Large intestine (tissue), 3 donors: ENCODE measurements around the gene ZBTB24. TPM values are rescaled to one million over a fixed set of nuclear protein-coding genes. Genes with fewer than 3 reads are reported as not detected.

Experiments used
- DNase-seq, 2 donors: peaks; one replicate each; pipeline versions ENCODE4 v3.0.0 to v3.0.0-alpha.2; 2013
- H3K27ac ChIP-seq: one replicate; pipeline ENCODE4 v1.5.1; 2013; ENCODE audit warnings: low read length
- H3K27me3 ChIP-seq: 2 replicates; pipeline ENCODE4 v1.6.1; 2013; ENCODE audit warnings: low read length; ENCODE audit not compliant: control insufficient read depth, insufficient read depth
- H3K36me3 ChIP-seq: 2 replicates; pipeline ENCODE4 v1.6.1; 2013; ENCODE audit warnings: low read length; ENCODE audit not compliant: control insufficient read depth, insufficient read depth
- H3K4me1 ChIP-seq: one replicate; pipeline ENCODE4 v1.6.1; 2013; ENCODE audit warnings: low read length; ENCODE audit not compliant: control insufficient read depth, insufficient read depth
- H3K4me3 ChIP-seq: one replicate; pipeline ENCODE4 v1.5.1; 2013; ENCODE audit warnings: low read length
- H3K9me3 ChIP-seq: one replicate; pipeline ENCODE4 v1.6.1; 2013; ENCODE audit warnings: mild to moderate bottlenecking, low read depth, low read length, moderate library complexity; ENCODE audit not compliant: control insufficient read depth
- WGBS: methylation state at CpG from one replicate; pipeline ENCODE4 v1.1.5; 2013; ENCODE audit warnings: low lambda C conversion rate; ENCODE audit not compliant: insufficient coverage; 5-methylcytosine and 5-hydroxymethylcytosine counted together
- polyA plus RNA-seq: library from polyadenylated mRNA; unstranded; fragments of 120-200 nt; gene quantifications from one replicate; pipeline ENCODE4 v1.2.1, GENCODE V29; 2013

ZBTB24 gene
- polyA plus RNA-seq, 1 donor, result 10.7 TPM

DNA sequence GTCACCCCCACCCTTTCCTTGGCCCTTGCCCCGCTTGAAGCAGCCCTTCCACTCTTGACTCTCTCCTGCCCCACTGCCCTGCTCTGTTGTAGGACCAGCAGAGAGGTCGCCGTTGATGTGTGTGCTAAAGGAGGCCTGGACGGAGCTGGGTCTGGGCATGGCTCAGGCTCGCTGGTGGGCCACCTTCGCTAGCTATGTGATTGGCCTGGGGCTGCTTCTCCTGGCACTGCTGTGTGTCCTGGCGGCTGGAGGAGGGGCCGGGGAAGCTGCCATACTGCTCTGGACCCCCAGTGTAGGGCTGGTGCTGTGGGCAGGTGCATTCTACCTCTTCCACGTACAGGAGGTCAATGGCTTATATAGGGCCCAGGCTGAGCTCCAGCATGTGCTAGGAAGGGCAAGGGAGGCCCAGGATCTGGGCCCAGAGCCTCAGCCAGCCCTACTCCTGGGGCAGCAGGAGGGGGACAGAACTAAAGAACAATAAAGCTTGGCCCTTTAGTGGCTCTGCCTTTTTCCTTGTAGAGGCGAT lies 39.5 kb downstream of the ZBTB24 start:
- peaks cover 59% of the 10 kb centered on the region for H3K36me3 ChIP-seq
- no peaks in the 10 kb centered on the region for H3K9me3 ChIP-seq

DNA sequence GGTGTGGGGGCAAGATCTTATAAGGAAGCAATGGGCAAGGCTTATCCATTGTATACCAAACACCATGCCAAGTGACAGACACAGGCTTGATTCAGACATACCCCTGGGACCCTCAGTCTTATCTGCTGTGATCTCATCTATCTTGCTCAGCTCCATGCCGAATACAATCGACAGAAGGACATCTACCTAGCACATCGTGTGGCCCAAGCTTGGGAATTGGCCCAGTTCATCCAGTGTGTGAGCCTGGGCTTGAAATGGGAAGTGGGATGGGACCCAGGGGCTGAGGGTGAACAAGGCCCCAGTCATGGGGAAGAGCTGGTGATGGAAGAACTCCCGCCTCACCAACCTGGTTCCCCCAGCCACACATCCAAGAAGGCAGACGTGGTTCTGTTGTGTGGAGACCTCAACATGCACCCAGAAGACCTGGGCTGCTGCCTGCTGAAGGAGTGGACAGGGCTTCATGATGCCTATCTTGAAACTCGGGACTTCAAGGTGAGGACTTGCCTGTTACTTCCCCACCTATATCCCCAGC lies 40.6 kb downstream of the ZBTB24 start:
- WGBS, result no CpG with 5 or more reads among the region's 6 CpGs
- no peak for DNase-seq
- peaks cover 50% of the 10 kb centered on the region for H3K36me3 ChIP-seq

More for the DNA sequence above, 39.5 kb downstream of the ZBTB24 start:
- H3K27me3 ChIP-seq, result no peaks in the 10 kb centered on the region
- DNase-seq, result no peak
- no peak overlapping the region for H3K27ac ChIP-seq
- no peak overlapping the region for H3K4me3 ChIP-seq
- WGBS, result no CpG with 5 or more reads among the region's 10 CpGs
- peaks cover 7% of the 10 kb centered on the region for H3K4me1 ChIP-seq

DNA sequence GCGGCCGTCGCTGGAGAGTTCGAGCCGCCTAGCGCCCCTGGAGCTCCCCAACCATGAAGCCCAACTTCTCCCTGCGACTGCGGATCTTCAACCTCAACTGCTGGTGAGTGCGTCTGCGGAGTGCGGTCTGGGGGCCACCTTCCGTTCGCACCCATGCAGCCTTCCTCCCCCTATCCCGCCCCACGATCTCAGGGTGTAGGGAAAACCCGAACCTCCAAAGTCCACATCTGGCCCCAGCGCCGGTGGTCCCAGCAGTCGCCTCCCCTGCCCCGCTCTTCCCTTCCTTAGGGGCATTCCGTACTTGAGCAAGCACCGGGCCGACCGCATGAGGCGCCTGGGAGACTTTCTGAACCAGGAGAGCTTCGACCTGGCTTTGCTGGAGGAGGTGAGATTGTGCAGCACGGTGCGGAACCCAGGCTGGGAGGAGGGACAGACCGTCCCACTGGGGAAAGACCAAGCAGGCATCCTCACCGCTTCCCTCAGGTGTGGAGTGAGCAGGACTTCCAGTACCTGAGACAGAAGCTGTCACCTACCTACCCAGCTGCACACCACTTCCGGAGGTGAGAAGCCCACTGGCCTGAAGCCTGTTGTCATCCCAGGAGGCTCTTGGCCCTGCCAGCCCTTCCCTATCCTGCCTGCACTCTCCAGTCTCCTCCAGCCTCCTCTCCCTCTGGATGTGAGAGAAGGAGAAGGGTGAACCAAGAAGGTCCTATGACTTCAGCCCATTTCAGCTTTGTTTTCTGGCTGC lies 41.8 kb downstream of the ZBTB24 start:
- peak overlapping the region; percentile 69 for H3K27ac ChIP-seq
- DNase-seq, result peak in 1 of 2 donors; percentile 79
- H3K27me3 ChIP-seq, result no peaks in the 10 kb centered on the region
- H3K36me3 ChIP-seq, result peaks cover 39% of the 10 kb centered on the region
- peaks cover 7% of the 10 kb centered on the region for H3K4me1 ChIP-seq
- no CpG with 5 or more reads among the region's 31 CpGs for WGBS
- peak overlapping the region; percentile 70 for H3K4me3 ChIP-seq
- no peaks in the 10 kb centered on the region for H3K9me3 ChIP-seq

More for the DNA sequence above, 40.6 kb downstream of the ZBTB24 start:
- Histone ChIP-seq H3K27ac (no peak overlapping the region), H3K4me1 (peaks cover 7% of the 10 kb centered on the region), H3K9me3 (no peaks in the 10 kb centered on the region), H3K27me3 (no peaks in the 10 kb centered on the region), H3K4me3 (no peak overlapping the region)

DNA sequence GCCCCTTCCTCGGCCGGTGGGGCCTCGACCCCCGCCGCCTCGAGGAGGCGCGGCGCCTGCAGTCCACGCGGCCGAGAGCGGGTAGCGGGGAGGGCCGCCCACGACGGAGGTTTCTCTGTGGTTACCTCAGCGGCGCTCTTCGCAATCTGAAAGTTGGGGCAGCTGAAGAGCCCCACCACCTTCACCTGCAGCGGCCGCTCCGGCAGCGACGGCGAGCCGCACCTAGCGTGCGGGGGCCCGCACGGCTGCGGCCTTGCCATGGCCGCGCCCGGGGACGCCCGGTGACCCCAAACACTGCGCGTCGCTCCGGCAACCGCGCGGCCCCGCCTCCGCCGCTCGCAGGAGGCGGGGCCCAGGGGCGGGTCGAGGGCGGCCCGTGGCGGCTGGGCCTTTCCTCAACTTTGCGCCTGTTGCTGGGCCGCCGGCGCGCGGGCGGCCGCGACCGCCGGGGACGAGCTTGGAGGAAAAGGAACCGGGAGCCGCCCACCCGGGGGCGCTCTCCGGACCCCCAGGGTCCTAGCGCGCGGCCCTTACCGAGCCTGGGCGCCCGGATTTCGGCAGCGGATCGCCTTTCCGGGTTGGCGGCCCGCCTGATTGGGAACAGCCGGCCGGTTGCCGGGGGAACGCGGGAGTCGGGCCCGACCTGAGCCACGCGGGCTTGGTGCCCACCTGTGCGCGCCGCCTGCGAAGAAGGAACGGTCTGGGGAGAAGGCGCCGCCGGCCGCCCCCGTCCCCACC lies 42.5 kb downstream of the ZBTB24 start, which contains the start of the genes PPIL6 and SMPD2:
Gene PPIL6, minus strand, starts transcription at position 298 of the 738 bp plus-strand sequence. Its CDS starts 38 bp downstream, at position 260.
Gene SMPD2, plus strand, starts transcription at position 394 of the 738 bp plus-strand sequence. CDS start 398 bp downstream, outside the sequence.
- peak within 1 kb of the TSS; percentile 70 for H3K4me3 ChIP-seq
- no peaks in the 10 kb centered on the region for H3K27me3 ChIP-seq

DNA sequence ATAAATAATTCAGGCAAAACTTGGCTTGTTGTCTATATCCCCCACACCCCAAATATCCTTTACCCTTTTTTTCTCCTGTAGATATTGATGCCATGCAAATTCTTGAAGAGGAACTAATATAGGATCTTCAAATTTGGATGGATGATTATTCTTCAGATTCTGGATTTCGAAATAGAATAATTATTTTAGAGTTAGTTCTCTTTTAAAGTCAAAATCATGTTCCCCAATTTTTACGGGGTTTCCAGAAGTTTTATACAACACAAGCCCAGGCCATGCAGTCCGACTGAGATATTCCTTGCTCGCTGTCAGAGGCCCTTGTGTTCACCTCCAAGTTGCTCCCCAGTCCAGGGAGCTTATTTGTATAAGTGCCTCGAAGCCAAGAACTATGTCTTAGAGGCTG lies 47.0 kb downstream of the ZBTB24 start:
- H3K27me3 ChIP-seq, result no peaks in the 10 kb centered on the region
- no peak for DNase-seq
- H3K4me1 ChIP-seq, result no peaks in the 10 kb centered on the region
- H3K27ac ChIP-seq, result no peak overlapping the region
- H3K9me3 ChIP-seq, result no peaks in the 10 kb centered on the region
- H3K4me3 ChIP-seq, result no peak overlapping the region
- no CpG with 5 or more reads among the region's 5 CpGs for WGBS
- H3K36me3 ChIP-seq, result no peaks in the 10 kb centered on the region

More for the DNA sequence above, 42.5 kb downstream of the ZBTB24 start, which contains the start of the genes PPIL6 and SMPD2:
- H3K36me3 ChIP-seq, result peaks cover 31% of the 10 kb centered on the region
- peaks cover 7% of the 10 kb centered on the region for H3K4me1 ChIP-seq
- WGBS, result no CpG with 5 or more reads among the region's 102 CpGs
- DNase-seq, result peak; percentile 91 to 95
- H3K9me3 ChIP-seq, result no peaks in the 10 kb centered on the region
- peak within 1 kb of the TSS; percentile 69 for H3K27ac ChIP-seq

DNA sequence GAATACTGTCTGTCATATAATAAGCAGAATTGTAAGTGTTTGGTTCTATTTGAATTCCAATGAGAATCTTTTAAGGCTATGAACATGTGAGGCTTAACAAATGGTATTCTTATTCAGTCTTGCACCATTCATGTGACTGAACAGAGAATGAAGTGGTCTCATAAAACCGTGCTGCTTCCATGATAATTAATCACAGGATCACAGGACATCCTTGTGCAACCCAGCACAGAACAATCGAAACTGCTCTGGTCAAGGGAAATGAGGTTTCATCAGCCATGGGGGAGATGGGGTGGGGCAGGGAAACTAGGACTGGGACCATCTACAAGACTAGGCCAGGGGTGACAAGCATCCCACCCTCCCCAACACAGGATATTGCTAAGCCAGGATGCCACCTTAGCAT lies 48.6 kb downstream of the ZBTB24 start:
- H3K36me3 ChIP-seq, result no peaks in the 10 kb centered on the region
- no peak overlapping the region for H3K4me3 ChIP-seq
- H3K4me1 ChIP-seq, result no peaks in the 10 kb centered on the region
- no peaks in the 10 kb centered on the region for H3K27me3 ChIP-seq
- H3K9me3 ChIP-seq, result no peaks in the 10 kb centered on the region
- DNase-seq, result peak in 1 of 2 donors; percentile 54
- H3K27ac ChIP-seq, result peak overlapping the region; percentile 28
- no CpG with 5 or more reads among the region's 2 CpGs for WGBS

DNA sequence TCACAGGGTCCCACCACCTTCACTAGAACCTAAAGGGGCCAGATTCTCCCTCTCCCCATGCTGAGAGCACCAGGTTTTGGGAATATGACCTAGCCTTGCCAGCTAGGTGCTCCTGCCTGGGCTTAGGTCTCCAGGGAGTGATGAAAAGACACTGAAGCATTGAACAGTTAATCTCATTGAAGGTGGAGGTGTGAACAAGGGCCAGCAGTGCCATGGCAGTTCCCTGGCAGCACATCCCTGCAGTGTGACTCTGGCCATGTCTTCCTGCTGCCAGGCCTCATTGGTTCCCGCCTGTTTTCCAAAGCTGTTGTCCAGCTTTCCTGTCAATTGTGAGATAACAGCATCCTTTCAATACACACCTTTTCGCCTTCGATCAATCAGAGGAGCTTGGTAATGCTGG lies 53.5 kb downstream of the ZBTB24 start:
- Histone ChIP-seq H3K4me3 (no peak overlapping the region), H3K27me3 (no peaks in the 10 kb centered on the region), H3K27ac (no peak overlapping the region), H3K36me3 (no peaks in the 10 kb centered on the region), H3K4me1 (no peaks in the 10 kb centered on the region), H3K9me3 (no peaks in the 10 kb centered on the region)
- no CpG with 5 or more reads among the region's 3 CpGs for WGBS
- DNase-seq, result no peak

DNA sequence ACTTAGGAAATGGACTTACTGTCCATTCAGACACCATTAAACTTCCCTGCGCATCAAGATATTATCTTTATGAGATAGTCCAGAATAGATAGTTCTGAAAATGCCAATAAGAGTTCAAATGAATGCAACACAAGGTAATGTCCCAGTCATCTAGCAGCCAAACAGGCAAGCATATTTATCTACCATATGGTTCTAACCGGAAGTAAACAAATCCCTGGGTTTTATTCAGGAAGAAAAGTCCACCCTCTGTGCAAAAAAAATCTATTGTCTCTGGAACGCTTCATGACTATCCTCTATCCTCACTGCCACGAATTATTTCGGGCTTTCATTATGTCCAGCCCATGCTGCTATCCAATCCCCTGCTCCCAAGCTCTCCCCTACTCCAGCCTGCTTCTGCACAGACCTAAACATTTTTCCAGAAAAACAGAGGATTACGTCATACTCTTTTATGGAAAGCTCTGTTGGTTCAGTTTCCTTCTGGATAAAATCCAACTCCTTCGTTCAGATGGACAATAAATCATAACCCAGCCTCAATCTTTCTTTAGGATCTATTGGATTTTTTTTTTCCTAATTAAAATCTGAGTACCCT lies 54.0 kb downstream of the ZBTB24 start:
- DNase-seq, result no peak
- no peaks in the 10 kb centered on the region for H3K36me3 ChIP-seq
- 77% methylated on average over 3 of the region's 7 CpGs for WGBS
- no peaks in the 10 kb centered on the region for H3K4me1 ChIP-seq
- no peak overlapping the region for H3K27ac ChIP-seq
- H3K27me3 ChIP-seq, result no peaks in the 10 kb centered on the region
- no peak overlapping the region for H3K4me3 ChIP-seq
- no peaks in the 10 kb centered on the region for H3K9me3 ChIP-seq

DNA sequence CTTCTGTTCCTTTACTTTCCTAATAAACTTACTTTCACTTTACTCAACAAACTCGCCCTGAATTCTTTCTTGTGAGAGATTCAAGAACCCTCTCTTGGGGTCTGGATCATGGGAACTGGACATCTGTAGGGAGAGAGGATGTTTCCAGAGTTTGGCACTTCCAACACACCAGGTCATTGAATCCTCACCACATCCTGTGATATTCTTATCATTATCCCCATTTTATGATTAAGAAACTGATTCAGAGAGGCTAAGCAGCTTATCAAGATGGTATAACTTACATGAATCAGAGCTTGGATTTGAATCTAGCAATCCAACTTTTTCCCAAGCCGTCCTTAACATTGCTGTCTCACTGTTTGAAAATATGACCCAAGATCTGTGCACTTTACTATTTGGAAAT lies 58.1 kb downstream of the ZBTB24 start:
- no CpG with 5 or more reads among the region's 2 CpGs for whole genome bisulfite sequencing
- Histone ChIP-seq H3K4me1 (no peaks in the 10 kb centered on the region), H3K4me3 (no peak overlapping the region), H3K36me3 (no peaks in the 10 kb centered on the region), H3K27ac (no peak overlapping the region), H3K9me3 (no peaks in the 10 kb centered on the region), H3K27me3 (no peaks in the 10 kb centered on the region)
- no peak for DNase-seq

DNA sequence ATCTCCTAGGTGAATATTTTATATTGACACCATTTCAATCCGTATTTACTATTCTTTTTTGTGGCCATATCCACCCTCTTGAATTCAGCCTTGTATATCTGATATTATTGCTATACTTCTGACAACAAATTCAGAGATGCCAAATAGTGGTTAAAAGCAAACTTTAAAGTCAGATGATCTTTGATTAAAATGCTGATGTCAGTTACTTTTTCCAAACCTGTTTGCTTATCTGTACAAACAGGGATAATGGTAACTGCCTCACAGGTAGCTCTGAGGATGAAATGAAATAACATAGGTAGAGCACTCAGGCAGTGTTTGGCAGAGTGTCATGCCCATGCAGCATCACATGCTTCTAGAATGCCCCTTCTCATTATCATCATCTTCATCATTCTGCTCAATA lies 61.8 kb downstream of the ZBTB24 start:
- no peaks in the 10 kb centered on the region for H3K36me3 ChIP-seq
- H3K27ac ChIP-seq, result no peak overlapping the region
- no peaks in the 10 kb centered on the region for H3K27me3 ChIP-seq
- DNase-seq, result no peak
- H3K9me3 ChIP-seq, result no peaks in the 10 kb centered on the region
- no peak overlapping the region for H3K4me3 ChIP-seq
- H3K4me1 ChIP-seq, result no peaks in the 10 kb centered on the region
- WGBS, result no CpG with 5 or more reads among the region's 1 CpG
